GM23248 (cell line): ENCODE measurements around the gene NEK6.

Source experiments
- EZH2 ChIP-seq: fragments of 200-600 bp; sonication (generic); IDR thresholded peaks from 2 replicates; pipeline ENCODE4 v1.6.1; 2018; ENCODE audit warnings: antibody characterized with exemption, mild to moderate bottlenecking; ENCODE audit not compliant: insufficient read depth, poor library complexity, severe bottlenecking
- EZH2phosphoT487 ChIP-seq: fragments of 200-600 bp; sonication (generic); IDR thresholded peaks from 2 replicates; pipeline ENCODE4 v1.6.1; 2018; ENCODE audit warnings: antibody characterized with exemption, moderate library complexity, mild to moderate bottlenecking, low read depth; ENCODE audit not compliant: insufficient read depth

DNA sequence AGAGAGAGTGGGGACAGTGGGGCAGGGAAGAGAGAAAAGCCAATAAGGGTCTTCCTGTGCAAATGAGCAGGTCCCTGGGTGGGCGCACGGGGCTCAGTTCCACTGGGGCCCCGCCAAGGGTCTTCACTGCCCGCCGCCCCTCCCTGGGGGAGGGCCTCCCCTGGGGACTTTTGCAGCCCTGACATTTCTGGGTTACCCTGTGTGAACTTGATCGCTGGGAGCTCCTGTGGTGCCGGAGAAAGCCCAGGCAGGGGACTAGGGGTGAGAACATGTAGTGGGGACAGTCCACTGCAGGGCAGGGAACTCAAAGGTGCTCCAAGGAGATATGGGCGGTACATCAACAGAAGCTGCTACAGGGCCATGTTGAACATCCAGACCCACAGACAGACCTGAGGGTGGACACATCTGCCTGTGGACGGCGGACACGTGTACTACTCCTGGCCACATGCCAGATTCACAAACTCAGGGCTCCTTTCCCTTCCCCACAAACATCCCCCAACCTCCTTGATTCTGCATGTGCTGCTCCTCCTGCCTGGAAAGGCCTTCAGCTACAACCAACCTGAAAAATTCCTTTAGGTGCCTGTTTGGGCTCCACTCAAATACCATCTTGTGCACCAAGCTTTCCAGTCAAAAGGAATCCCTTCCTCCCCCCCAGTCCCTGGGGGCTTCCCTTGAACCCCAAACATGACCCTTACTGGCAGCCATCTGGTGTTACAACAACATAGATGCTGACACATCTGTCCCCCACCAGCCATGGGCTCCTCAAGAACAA, 43.0 kb upstream of the NEK6 start:
- TF ChIP-seq EZH2: no peak
- no peak for TF ChIP-seq EZH2phosphoT487
